Neural cell (in vitro differentiated cells): Measurements from ENCODE around the gene IFNA7. TPM values are rescaled to one million over a fixed set of nuclear protein-coding genes. Genes with fewer than 3 reads are reported as not detected.
"Not testable (repeated sequence)": the region's sequence is repeated elsewhere in the genome, so short reads cannot be mapped to it uniquely, and the experiment has no call there.

Experiments used
- H2AFZ ChIP-seq: fragments of 200-600, 300-800 bp; sonication (generic), shearing (Covaris generic); 2 replicates; pipeline ENCODE4 v1.6.0; 2014; ENCODE audit warnings: low read depth, mild to moderate bottlenecking, antibody characterized with exemption, low read length, moderate library complexity
- H3F3A ChIP-seq: fragments of 200-600 bp; shearing (Covaris generic); 2 replicates; pipeline ENCODE4 v1.6.1; 2016; ENCODE audit warnings: mild to moderate bottlenecking, moderate library complexity, mixed read lengths, antibody characterized with exemption, low read length; ENCODE audit not compliant: insufficient read depth, poor library complexity, severe bottlenecking
- H3K27ac ChIP-seq: fragments of 200-600, 300-800 bp; sonication (generic), shearing (Covaris generic); 2 replicates; pipeline ENCODE4 v1.5.1; 2014; ENCODE audit warnings: mild to moderate bottlenecking, low read length, moderate library complexity
- H3K27me3 ChIP-seq: fragments of 300-800, 200-600 bp; sonication (generic), shearing (Covaris generic); 2 replicates; pipeline ENCODE4 v1.6.0; 2014; ENCODE audit warnings: mild to moderate bottlenecking, low read depth, low read length, moderate library complexity; ENCODE audit not compliant: insufficient read depth
- H3K36me3 ChIP-seq: fragments of 300-800, 200-600 bp; sonication (generic), shearing (Covaris generic); 2 replicates; pipeline ENCODE4 v1.5.1; 2014; ENCODE audit warnings: mild to moderate bottlenecking, antibody characterized with exemption, low read length, moderate library complexity; ENCODE audit not compliant: insufficient read depth
- H3K4me2 ChIP-seq: fragments of 300-800, 200-600 bp; sonication (generic), shearing (Covaris generic); 2 replicates; pipeline ENCODE4 v1.6.0; 2014; ENCODE audit warnings: mild to moderate bottlenecking, low read length
- H3K4me3 ChIP-seq: fragments of 300-800, 200-600 bp; sonication (generic), shearing (Covaris generic); 2 replicates; pipeline ENCODE4 v1.5.1; 2014; ENCODE audit warnings: mild to moderate bottlenecking, low read length, moderate library complexity
- H3K79me2 ChIP-seq: fragments of 200-600 bp; shearing (Covaris generic); replicated peaks from 2 replicates; pipeline ENCODE4 v1.6.0; 2014; ENCODE audit warnings: mild to moderate bottlenecking, low read length, moderate library complexity; ENCODE audit not compliant: insufficient read depth
- H3K9ac ChIP-seq: fragments of 300-800, 200-600 bp; sonication (generic), shearing (Covaris generic); 2 replicates; pipeline ENCODE4 v1.6.1; 2016; ENCODE audit warnings: mild to moderate bottlenecking, low read length, mixed read lengths
- H3K9me2 ChIP-seq: fragments of 200-600 bp; shearing (Covaris generic); 2 replicates; pipeline ENCODE4 v1.6.1; 2016; ENCODE audit warnings: mild to moderate bottlenecking, low read length, mixed read lengths; ENCODE audit not compliant: insufficient read depth
- H3K9me3 ChIP-seq: fragments of 200-600, 300-800 bp; sonication (generic), shearing (Covaris generic); 2 replicates; pipeline ENCODE4 v1.6.1; 2016; ENCODE audit warnings: mild to moderate bottlenecking, mixed run types, low read length, moderate library complexity, mixed read lengths
- H4K20me1 ChIP-seq: fragments of 200-600 bp; shearing (Covaris generic); 2 replicates; pipeline ENCODE4 v1.6.1; 2016; ENCODE audit warnings: mild to moderate bottlenecking, mixed run types; ENCODE audit not compliant: insufficient read depth
- CTCF ChIP-seq: fragments of 450-650 bp; IDR thresholded peaks from 2 replicates; pipeline ENCODE4 v1.5.1; 2014; ENCODE audit warnings: antibody characterized with exemption, mild to moderate bottlenecking, moderate library complexity; ENCODE audit not compliant: poor library complexity, severe bottlenecking
- EP300 ChIP-seq: fragments of 450-650 bp; conservative IDR thresholded peaks from 2 replicates; pipeline ENCODE4 v1.6.1; 2014; ENCODE audit warnings: antibody characterized with exemption, mild to moderate bottlenecking, moderate library complexity; ENCODE audit not compliant: poor library complexity, severe bottlenecking
- MXI1 ChIP-seq: fragments of 450-650 bp; conservative IDR thresholded peaks from 2 replicates; pipeline ENCODE4 v1.6.1; 2014; ENCODE audit warnings: antibody characterized with exemption, mild to moderate bottlenecking; ENCODE audit not compliant: poor library complexity, severe bottlenecking
- POLR2AphosphoS5 ChIP-seq: IDR thresholded peaks from 2 replicates; pipeline ENCODE4 v1.6.1; 2012
- RAD21 ChIP-seq: fragments of 450-650 bp; conservative IDR thresholded peaks from 2 replicates; pipeline ENCODE4 v1.6.1; 2014; ENCODE audit warnings: antibody characterized with exemption, mild to moderate bottlenecking, moderate library complexity
- REST ChIP-seq: IDR thresholded peaks from 2 replicates; pipeline ENCODE4 v1.6.1; 2012; ENCODE audit warnings: borderline replicate concordance
- SMC3 ChIP-seq: fragments of 450-650 bp; conservative IDR thresholded peaks from 2 replicates; pipeline ENCODE4 v1.6.1; 2014; ENCODE audit warnings: antibody characterized with exemption, mild to moderate bottlenecking, moderate library complexity; ENCODE audit not compliant: poor library complexity
- TAF1 ChIP-seq: IDR thresholded peaks from 2 replicates; pipeline ENCODE4 v1.6.1; 2012; ENCODE audit warnings: low read depth
- polyA plus RNA-seq: library from polyadenylated mRNA; depleted of rRNA; stranded (reverse); fragments of >200 nt; gene quantifications from 2 replicates; pipeline ENCODE4 v1.2.3, GENCODE V29; 2014

The IFNA7 gene
- polyA plus RNA-seq, 1 donor from 2014 or later, result not detected

- Histone ChIP-seq H3K4me3 (no peak overlapping the region), H3K4me2 (no peak overlapping the region)
Measured at GRCh38 chr9:21233258-21233657, 31.3 kb upstream of the IFNA7 start.

GRCh38 chr9:21228122-21228521 lies 26.1 kb upstream of the IFNA7 start, which contains the start of gene IFNA17:
Gene IFNA17 (minus strand): TSS chr9:21228222. CDS start chr9:21228173, 49 bp downstream.
- no peak within 1 kb of the TSS for H2AFZ ChIP-seq
- no peak within 1 kb of the TSS for H3K27ac ChIP-seq
- no peaks in the 10 kb centered on the region for H3K79me2 ChIP-seq
- H4K20me1 ChIP-seq, result no peaks in the 10 kb centered on the region
- no peak within 1 kb of the TSS for H3K9ac ChIP-seq
- H3K9me3 ChIP-seq, result no peaks in the 10 kb centered on the region
- no peak within 1 kb of the TSS for H3K4me2 ChIP-seq
- H3K4me3 ChIP-seq, result no peak within 1 kb of the TSS
- no peaks in the 10 kb centered on the region for H3K27me3 ChIP-seq
- H3F3A ChIP-seq, result no peaks in the 10 kb centered on the region
- H3K9me2 ChIP-seq, result no peaks in the 10 kb centered on the region
- H3K36me3 ChIP-seq, result no peaks in the 10 kb centered on the region
- TF ChIP-seq POLR2AphosphoS5 (no peak), CTCF (no peak), RAD21 (no peak), SMC3 (no peak), EP300 (no peak)

More at GRCh38 chr9:21233258-21233657, 31.3 kb upstream of the IFNA7 start:
- Histone ChIP-seq H3F3A (no peaks in the 10 kb centered on the region), H2AFZ (no peak overlapping the region), H3K27me3 (no peaks in the 10 kb centered on the region), H3K9ac (no peak overlapping the region), H3K9me2 (no peaks in the 10 kb centered on the region), H4K20me1 (no peaks in the 10 kb centered on the region), H3K27ac (no peak overlapping the region), H3K9me3 (no peaks in the 10 kb centered on the region), H3K36me3 (no peaks in the 10 kb centered on the region), H3K79me2 (no peaks in the 10 kb centered on the region)
- TF ChIP-seq CTCF (no peak), TAF1 (no peak), REST (no peak), POLR2AphosphoS5 (no peak), MXI1 (no peak)

- not testable (repeated sequence) for H2AFZ ChIP-seq, H3K27me3 ChIP-seq, H3K79me2 ChIP-seq, H3K4me2 ChIP-seq, H3K9me3 ChIP-seq, H3F3A ChIP-seq, H3K9me2 ChIP-seq, H3K9ac ChIP-seq, H3K4me3 ChIP-seq, H3K36me3 ChIP-seq, H4K20me1 ChIP-seq, H3K27ac ChIP-seq
Measured at GRCh38 chr9:21217211-21217610, 15.2 kb upstream of the IFNA7 start, which contains the start of gene IFNA16. Gene IFNA16 (minus strand): TSS chr9:21217311. CDS start chr9:21217305, 6 bp downstream.

GRCh38 chr9:21213411-21214326 lies 11.7 kb upstream of the IFNA7 start:
- H3K4me3 ChIP-seq, H3K9me2 ChIP-seq, H3F3A ChIP-seq, H3K4me2 ChIP-seq, H3K27ac ChIP-seq, H3K79me2 ChIP-seq, H3K9me3 ChIP-seq, H4K20me1 ChIP-seq, H2AFZ ChIP-seq, H3K27me3 ChIP-seq, H3K36me3 ChIP-seq, H3K9ac ChIP-seq: not testable (repeated sequence)
